Esophagus (tissue), 2 donors: ENCODE measurements around the gene UBE2E1. TPM values are rescaled to one million over a fixed set of nuclear protein-coding genes. Genes with fewer than 3 reads are reported as not detected.
"Not testable (repeated sequence)": the region's sequence is repeated elsewhere in the genome, so short reads cannot be mapped to it uniquely, and the experiment has no call there.

Experiments
- H3K27ac ChIP-seq, 2 donors: one replicate each; pipeline ENCODE4 v1.5.1; 2013; ENCODE audit warnings: low read depth in 2 of 2, mild to moderate bottlenecking in 2 of 2, inconsistent platforms in 1 of 2, low read length in 1 of 2, moderate library complexity in 1 of 2
- H3K27me3 ChIP-seq, 2 donors: one replicate each; pipeline ENCODE4 v1.6.1; 2013; ENCODE audit warnings: low read length in 2 of 2, control low read depth in 1 of 2, mild to moderate bottlenecking in 1 of 2; ENCODE audit not compliant: insufficient read depth in 2 of 2, control insufficient read depth in 1 of 2
- H3K36me3 ChIP-seq, 2 donors: one replicate each; pipeline ENCODE4 v1.6.1; 2013; ENCODE audit warnings: low read length in 1 of 2; ENCODE audit not compliant: control insufficient read depth in 2 of 2, insufficient read depth in 2 of 2
- H3K4me1 ChIP-seq, 2 donors: one replicate each; pipeline ENCODE4 v1.6.1; 2013; ENCODE audit warnings: low read length in 1 of 2; ENCODE audit not compliant: control insufficient read depth in 2 of 2, insufficient read depth in 2 of 2
- H3K4me3 ChIP-seq, 2 donors: one replicate each; pipeline ENCODE4 v1.5.1; 2013; ENCODE audit warnings: low read length in 2 of 2, mild to moderate bottlenecking in 2 of 2, low read depth in 1 of 2, moderate library complexity in 1 of 2
- H3K9me3 ChIP-seq, 2 donors: one replicate each; pipeline ENCODE4 v1.6.1; 2013; ENCODE audit warnings: mild to moderate bottlenecking in 2 of 2, low read depth in 1 of 2, low read length in 1 of 2, moderate library complexity in 1 of 2; ENCODE audit not compliant: control insufficient read depth in 2 of 2, insufficient read depth in 1 of 2
- WGBS, 2 donors: extraction: QIAGEN DNeasy Blood & Tissue Kit; methylation state at CpG; one replicate each; pipeline ENCODE4 v1.1.7; 2013; 5-methylcytosine and 5-hydroxymethylcytosine counted together
- polyA plus RNA-seq, 2 donors: library from polyadenylated mRNA; stranded (reverse); fragments of 200-250 nt; gene quantifications; one replicate each; pipeline ENCODE4 v1.2.3, GENCODE V29; 2013
- donor health status: healthy with polysubstance abuse.
- donor health status: Bipolar disorder and iron deficiency.

The UBE2E1 gene
- polyA plus RNA-seq, 2 donors, result 86.1 to 102 TPM

- not testable (repeated sequence) for H3K9me3 ChIP-seq, H3K4me1 ChIP-seq, H3K36me3 ChIP-seq, H3K27me3 ChIP-seq, H3K27ac ChIP-seq, H3K4me3 ChIP-seq
- 86 to 87% methylated on average over 4 of the region's 4 CpGs for WGBS, 2 donors
Measured at GRCh38 chr3:23881993-23882392, 76.2 kb downstream of the UBE2E1 start.

GRCh38 chr3:23882487-23882918 lies 76.7 kb downstream of the UBE2E1 start:
- H3K27me3 ChIP-seq, result no peaks in the 10 kb centered on the region
- 97 to 98% methylated on average over 28 of the region's 28 CpGs for WGBS, 2 donors

GRCh38 chr3:23884481-23884880 lies 78.7 kb downstream of the UBE2E1 start:
- Histone ChIP-seq H3K4me1 (peaks cover 0 to under 1% of the 10 kb centered on the region in 2 donors), H3K4me3 (no peak overlapping the region), H3K27me3 (no peaks in the 10 kb centered on the region), H3K27ac (no peak overlapping the region), H3K36me3 (peaks cover 0 to 8% of the 10 kb centered on the region in 2 donors), H3K9me3 (no peaks in the 10 kb centered on the region)
- WGBS, 2 donors, result 86 to 94% methylated on average over 2 of the region's 2 CpGs

More at GRCh38 chr3:23882487-23882918, 76.7 kb downstream of the UBE2E1 start:
- Histone ChIP-seq H3K36me3 (peaks cover 0 to 8% of the 10 kb centered on the region in 2 donors), H3K27ac (no peak overlapping the region), H3K4me3 (no peak overlapping the region), H3K9me3 (no peaks in the 10 kb centered on the region), H3K4me1 (peaks cover 0 to 2% of the 10 kb centered on the region in 2 donors)

- 87 to 89% methylated on average over 6 of the region's 6 CpGs for WGBS, 2 donors
- no peak overlapping the region for H3K4me3 ChIP-seq
- no peaks in the 10 kb centered on the region for H3K4me1 ChIP-seq
- no peak overlapping the region for H3K27ac ChIP-seq
- no peaks in the 10 kb centered on the region for H3K27me3 ChIP-seq
- peaks cover 0 to 8% of the 10 kb centered on the region in 2 donors for H3K36me3 ChIP-seq
- H3K9me3 ChIP-seq, result no peaks in the 10 kb centered on the region
Measured at GRCh38 chr3:23885210-23885609, 79.5 kb downstream of the UBE2E1 start.

- H3K9me3 ChIP-seq, result no peaks in the 10 kb centered on the region
- no peaks in the 10 kb centered on the region for H3K4me1 ChIP-seq
- H3K27ac ChIP-seq, result no peak overlapping the region
- peaks cover 0 to 8% of the 10 kb centered on the region in 2 donors for H3K36me3 ChIP-seq
- H3K27me3 ChIP-seq, result no peaks in the 10 kb centered on the region
- WGBS, 2 donors, result 96 to 98% methylated on average over 3 of the region's 3 CpGs
- H3K4me3 ChIP-seq, result no peak overlapping the region
Measured at GRCh38 chr3:23886311-23886710, 80.6 kb downstream of the UBE2E1 start.

- Histone ChIP-seq H3K4me1 (no peaks in the 10 kb centered on the region), H3K36me3 (no peaks in the 10 kb centered on the region), H3K9me3 (no peaks in the 10 kb centered on the region), H3K27me3 (no peaks in the 10 kb centered on the region), H3K27ac (no peak overlapping the region), H3K4me3 (no peak overlapping the region)
- WGBS, 2 donors, result 51 to 60% methylated on average over 3 of the region's 3 CpGs
Measured at GRCh38 chr3:23888617-23889228, 83.0 kb downstream of the UBE2E1 start.

- H3K4me1 ChIP-seq, result no peaks in the 10 kb centered on the region
- H3K9me3 ChIP-seq, result no peaks in the 10 kb centered on the region
- no peaks in the 10 kb centered on the region for H3K27me3 ChIP-seq
- no peak overlapping the region for H3K27ac ChIP-seq
- no peak overlapping the region for H3K4me3 ChIP-seq
- WGBS, 2 donors, result 50 to 69% methylated on average over 2 of the region's 2 CpGs
- H3K36me3 ChIP-seq, result no peaks in the 10 kb centered on the region
Measured at GRCh38 chr3:23889386-23889785, 83.6 kb downstream of the UBE2E1 start.

GRCh38 chr3:23889950-23890349 lies 84.2 kb downstream of the UBE2E1 start:
- Histone ChIP-seq H3K36me3 (no peaks in the 10 kb centered on the region), H3K27me3 (no peaks in the 10 kb centered on the region), H3K27ac (no peak overlapping the region), H3K4me1 (no peaks in the 10 kb centered on the region), H3K4me3 (no peak overlapping the region), H3K9me3 (no peaks in the 10 kb centered on the region)
- WGBS, 2 donors, result 81 to 83% methylated on average over 5 of the region's 5 CpGs

GRCh38 chr3:23894254-23895061 lies 88.7 kb downstream of the UBE2E1 start:
- no peak overlapping the region for H3K27ac ChIP-seq
- peaks cover 0 to 4% of the 10 kb centered on the region in 2 donors for H3K36me3 ChIP-seq
- no peaks in the 10 kb centered on the region for H3K4me1 ChIP-seq
- 87 to 89% methylated on average over 8 of the region's 8 CpGs for WGBS, 2 donors
- H3K4me3 ChIP-seq, result no peak overlapping the region
- H3K27me3 ChIP-seq, result no peaks in the 10 kb centered on the region
- no peaks in the 10 kb centered on the region for H3K9me3 ChIP-seq
